Measurements from ENCODE around the gene CCHCR1. TPM values are rescaled to one million over a fixed set of nuclear protein-coding genes. Genes with fewer than 3 reads are reported as not detected.

The CCHCR1 gene
- total and polyA plus RNA-seq, 2 of the 13 experiments (the other 11 are each of a cell fraction or from before 2014, with no cell fraction given), result 14.6 to 28.2 TPM

DNA sequence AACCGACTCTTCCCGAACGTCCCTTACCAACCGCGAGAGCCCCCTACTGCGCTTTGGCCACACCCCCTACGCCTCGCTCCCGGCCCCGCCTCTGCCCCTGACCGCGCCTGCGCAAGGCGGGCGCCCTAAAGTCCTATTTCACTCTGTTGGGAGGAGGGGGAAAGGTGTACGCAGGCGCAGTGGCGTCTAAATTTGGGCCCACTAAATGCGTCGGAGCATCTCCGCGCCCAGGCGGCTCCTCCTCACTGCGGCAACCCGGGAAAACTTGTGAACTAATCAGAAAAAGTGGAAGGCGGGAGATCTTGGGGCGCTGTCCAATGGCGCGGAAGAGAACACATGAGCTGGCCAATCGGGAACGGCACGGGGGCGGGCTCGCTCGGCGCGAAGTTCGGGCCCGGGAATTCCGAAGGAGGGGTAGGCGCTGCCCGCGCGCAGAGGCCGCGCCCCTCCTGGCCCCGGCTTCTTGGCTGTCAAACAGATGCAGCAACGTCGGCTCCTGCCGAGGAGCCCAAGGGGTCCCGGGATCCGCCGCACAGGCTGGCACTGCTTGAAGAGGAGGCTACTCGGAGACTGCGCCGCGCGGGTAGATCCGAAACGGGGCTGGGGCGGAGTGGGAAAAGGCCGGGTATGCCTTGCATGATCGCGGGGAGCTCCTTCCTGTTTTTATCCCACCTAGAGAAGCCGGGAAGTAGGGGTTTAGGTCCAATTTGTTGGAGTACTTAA lies 699 bp upstream of the CCHCR1 start, which contains the start of gene TCF19 (continued):
- TF ChIP-seq MAX (IDR thresholded peaks at IDR 0.05) (peak; percentile 76), ZNF234 (CRISPR knock-in tag; conservative IDR thresholded peaks at IDR 0.05) (no peak), ZNF614 (CRISPR knock-in tag; IDR thresholded peaks at IDR 0.05; ENCODE audit: borderline replicate concordance) (no peak), PHB2 (IDR thresholded peaks at IDR 0.05; ENCODE audit: partially characterized antibody) (no peak), TARDBP (CRISPR knock-in tag; IDR thresholded peaks at IDR 0.05) (peak; percentile 86), ZNF468 (CRISPR knock-in tag; IDR thresholded peaks at IDR 0.05) (0 out of 2 replicates have a peak, but pooled peaks have one; percentile 57), ARNT (IDR thresholded peaks at IDR 0.05) (no peak), HMGA1 (CRISPR knock-in tag; conservative IDR thresholded peaks at IDR 0.05) (no peak), YEATS4 (CRISPR knock-in tag; IDR thresholded peaks at IDR 0.05; ENCODE audit: borderline replicate concordance) (no peak), ZNF747 (CRISPR knock-in tag; IDR thresholded peaks at IDR 0.05; ENCODE audit: borderline replicate concordance) (peak; percentile 40; the same call in 1 of the 2 replicates), SNAI1 (CRISPR knock-in tag; IDR thresholded peaks at IDR 0.05; ENCODE audit: borderline replicate concordance) (0 out of 2 replicates have a peak, but pooled peaks have one; percentile 45), ISX (CRISPR knock-in tag; conservative IDR thresholded peaks at IDR 0.05) (no peak), CREM (IDR thresholded peaks at IDR 0.05) (0 out of 2 replicates have a peak, but pooled peaks have one; percentile 48), CREM (CRISPR knock-in tag; IDR thresholded peaks at IDR 0.05) (no peak), ZNF83 (CRISPR knock-in tag; IDR thresholded peaks at IDR 0.05; ENCODE audit: borderline replicate concordance) (peak; percentile 2; the same call in 1 of the 2 replicates), MAZ (IDR thresholded peaks at IDR 0.05; ENCODE audit: borderline replicate concordance, low read depth, low read length) (peak; percentile 92), MAZ (CRISPR knock-in tag; IDR thresholded peaks at IDR 0.05; ENCODE audit: low read depth) (peak; percentile 95), ZMYM4 (CRISPR knock-in tag; IDR thresholded peaks at IDR 0.05) (peak; percentile 61; the same call in 1 of the 2 replicates), STAT5B (CRISPR knock-in tag; IDR thresholded peaks at IDR 0.05) (no peak), NFKB2 (CRISPR knock-in tag; IDR thresholded peaks at IDR 0.05; ENCODE audit: borderline replicate concordance) (peak; percentile 51; the same call in 1 of the 2 replicates), ZNF850 (CRISPR knock-in tag; conservative IDR thresholded peaks at IDR 0.05) (no peak)
- TF ChIP-seq, protein P1, sequence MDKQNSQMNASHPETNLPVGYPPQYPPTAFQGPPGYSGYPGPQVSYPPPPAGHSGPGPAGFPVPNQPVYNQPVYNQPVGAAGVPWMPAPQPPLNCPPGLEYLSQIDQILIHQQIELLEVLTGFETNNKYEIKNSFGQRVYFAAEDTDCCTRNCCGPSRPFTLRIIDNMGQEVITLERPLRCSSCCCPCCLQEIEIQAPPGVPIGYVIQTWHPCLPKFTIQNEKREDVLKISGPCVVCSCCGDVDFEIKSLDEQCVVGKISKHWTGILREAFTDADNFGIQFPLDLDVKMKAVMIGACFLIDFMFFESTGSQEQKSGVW (CRISPR knock-in tag; IDR thresholded peaks at IDR 0.05; ENCODE audit: borderline replicate concordance), result no peak
- TF ChIP-seq, protein P2, sequence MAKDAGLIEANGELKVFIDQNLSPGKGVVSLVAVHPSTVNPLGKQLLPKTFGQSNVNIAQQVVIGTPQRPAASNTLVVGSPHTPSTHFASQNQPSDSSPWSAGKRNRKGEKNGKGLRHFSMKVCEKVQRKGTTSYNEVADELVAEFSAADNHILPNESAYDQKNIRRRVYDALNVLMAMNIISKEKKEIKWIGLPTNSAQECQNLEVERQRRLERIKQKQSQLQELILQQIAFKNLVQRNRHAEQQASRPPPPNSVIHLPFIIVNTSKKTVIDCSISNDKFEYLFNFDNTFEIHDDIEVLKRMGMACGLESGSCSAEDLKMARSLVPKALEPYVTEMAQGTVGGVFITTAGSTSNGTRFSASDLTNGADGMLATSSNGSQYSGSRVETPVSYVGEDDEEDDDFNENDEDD (CRISPR knock-in tag; IDR thresholded peaks at IDR 0.05; ENCODE audit: borderline replicate concordance), result peak; percentile 99
- TF ChIP-seq, protein P3, sequence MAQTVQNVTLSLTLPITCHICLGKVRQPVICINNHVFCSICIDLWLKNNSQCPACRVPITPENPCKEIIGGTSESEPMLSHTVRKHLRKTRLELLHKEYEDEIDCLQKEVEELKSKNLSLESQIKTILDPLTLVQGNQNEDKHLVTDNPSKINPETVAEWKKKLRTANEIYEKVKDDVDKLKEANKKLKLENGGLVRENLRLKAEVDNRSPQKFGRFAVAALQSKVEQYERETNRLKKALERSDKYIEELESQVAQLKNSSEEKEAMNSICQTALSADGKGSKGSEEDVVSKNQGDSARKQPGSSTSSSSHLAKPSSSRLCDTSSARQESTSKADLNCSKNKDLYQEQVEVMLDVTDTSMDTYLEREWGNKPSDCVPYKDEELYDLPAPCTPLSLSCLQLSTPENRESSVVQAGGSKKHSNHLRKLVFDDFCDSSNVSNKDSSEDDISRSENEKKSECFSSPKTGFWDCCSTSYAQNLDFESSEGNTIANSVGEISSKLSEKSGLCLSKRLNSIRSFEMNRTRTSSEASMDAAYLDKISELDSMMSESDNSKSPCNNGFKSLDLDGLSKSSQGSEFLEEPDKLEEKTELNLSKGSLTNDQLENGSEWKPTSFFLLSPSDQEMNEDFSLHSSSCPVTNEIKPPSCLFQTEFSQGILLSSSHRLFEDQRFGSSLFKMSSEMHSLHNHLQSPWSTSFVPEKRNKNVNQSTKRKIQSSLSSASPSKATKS (CRISPR knock-in tag; IDR thresholded peaks at IDR 0.05), result no peak

Measured in HepG2 (cell line).